HepG2 (cell line): Measurements from ENCODE around the gene ZNF513. TPM values are rescaled to one million over a fixed set of nuclear protein-coding genes. Genes with fewer than 3 reads are reported as not detected.

ENCODE experiments used
- AHDC1 ChIP-seq: sonication (generic); formaldehyde crosslinking; IDR thresholded peaks from 2 replicates; pipeline ENCODE4 v1.5.1; 2020; ENCODE audit warnings: mild to moderate bottlenecking, missing genetic modification reagents, borderline replicate concordance
- CENPT ChIP-seq: sonication (generic); formaldehyde crosslinking; IDR thresholded peaks from 2 replicates; pipeline ENCODE4 v1.8.0; 2022; ENCODE audit warnings: low read depth, mild to moderate bottlenecking, moderate library complexity, missing genetic modification reagents
- EZH2 ChIP-seq: conservative IDR thresholded peaks from 2 replicates; pipeline ENCODE4 v1.6.1; 2012; ENCODE audit warnings: mild to moderate bottlenecking, low read depth, low read length, moderate library complexity
- GMEB2 ChIP-seq: IDR thresholded peaks from 2 replicates; pipeline ENCODE4 v1.6.1; 2016; ENCODE audit warnings: missing biosample characterization, missing genetic modification reagents, low read depth
- MED1 ChIP-seq: sonication (generic); formaldehyde crosslinking; IDR thresholded peaks from 2 replicates; pipeline ENCODE4 v1.4.0; 2020; ENCODE audit warnings: missing genetic modification reagents
- MYPOP ChIP-seq: sonication (generic); formaldehyde crosslinking; IDR thresholded peaks from 2 replicates; pipeline ENCODE4 v1.8.1; 2023; ENCODE audit warnings: mild to moderate bottlenecking, moderate library complexity, missing genetic modification reagents
- RFX3 ChIP-seq: IDR thresholded peaks from 2 replicates; pipeline ENCODE4 v1.6.1; 2016; ENCODE audit warnings: missing biosample characterization, missing genetic modification reagents
- TFDP2 ChIP-seq: sonication (generic); formaldehyde crosslinking; IDR thresholded peaks from 2 replicates; pipeline ENCODE4 v1.4.0; 2020; ENCODE audit warnings: missing genetic modification reagents
- THAP11 ChIP-seq: IDR thresholded peaks from 2 replicates; pipeline ENCODE4 v1.6.1; 2016; ENCODE audit warnings: missing biosample characterization, missing genetic modification reagents
- USF2 ChIP-seq, 2 experiments: sonication (generic) in 1 of 2; formaldehyde crosslinking in 1 of 2; IDR thresholded peaks; 2 replicates each; pipeline versions ENCODE4 v1.5.1 to v1.6.1; 2011 to 2020; ENCODE audit warnings: borderline replicate concordance in 1 of 2, low read depth in 1 of 2, low read length in 1 of 2, mild to moderate bottlenecking in 1 of 2, missing genetic modification reagents in 1 of 2, moderate library complexity in 1 of 2
- ZNF180 ChIP-seq: sonication (generic); formaldehyde crosslinking; IDR thresholded peaks from 2 replicates; pipeline ENCODE4 v1.4.0; 2020; ENCODE audit warnings: low read depth, missing genetic modification reagents, borderline replicate concordance
- ZNF251 ChIP-seq: sonication (generic); formaldehyde crosslinking; IDR thresholded peaks from 2 replicates; pipeline ENCODE4 v1.9.0; 2021; ENCODE audit warnings: mild to moderate bottlenecking, missing genetic modification reagents
- ZNF652 ChIP-seq: IDR thresholded peaks from 2 replicates; pipeline ENCODE4 v1.6.1; 2016; ENCODE audit warnings: low read depth, borderline replicate concordance
- ZNF713 ChIP-seq: sonication (generic); formaldehyde crosslinking; IDR thresholded peaks from 2 replicates; pipeline ENCODE4 v1.4.0; 2020; ENCODE audit warnings: mild to moderate bottlenecking, missing genetic modification reagents
- ZNF75D ChIP-seq: sonication (generic); formaldehyde crosslinking; IDR thresholded peaks from 2 replicates; pipeline ENCODE4 v1.8.1; 2023; ENCODE audit warnings: missing genetic modification reagents, mild to moderate bottlenecking, borderline replicate concordance
- ZNF790 ChIP-seq: sonication (generic); formaldehyde crosslinking; IDR thresholded peaks from 2 replicates; pipeline ENCODE4 v1.8.0; 2022; ENCODE audit warnings: missing genetic modification reagents, mild to moderate bottlenecking, borderline replicate concordance
- polyA plus RNA-seq, 8 experiments: library from polyadenylated mRNA; depleted of rRNA in 3 of 8; stranded (reverse) in 7 of 8; unstranded in 1 of 8; fragments of >200 nt; fragmentation: Illumina TruSeq in 4 of 8; extraction: Trizol in 4 of 8; gene quantifications; 2 replicates each; pipeline versions ENCODE4 v1.2.1 to v1.2.3, GENCODE V29; 2011 to 2016; ENCODE audit warnings: low read depth in 4 of 8, missing spikeins in 1 of 8, mixed read lengths in 1 of 8; ENCODE audit not compliant: insufficient read depth in 1 of 8
- total RNA-seq, 5 experiments: library from RNA; depleted of rRNA; stranded (reverse); fragments of >200 nt; fragmentation: Illumina TruSeq; extraction: Trizol; gene quantifications; 2 replicates each; pipeline ENCODE4 v1.2.3, GENCODE V29; 2016; ENCODE audit warnings: low read depth in 1 of 5

The ZNF513 gene
- total and polyA plus RNA-seq, 2 of the 13 experiments (the other 11 are each of a cell fraction or from before 2014, with no cell fraction given), result 4.9 to 6.3 TPM

- TF ChIP-seq ZNF180 (no peak), USF2 (IDR thresholded peaks at IDR 0.05; ENCODE audit: low read depth, low read length) (no peak), USF2 (CRISPR knock-in tag; IDR thresholded peaks at IDR 0.05; ENCODE audit: borderline replicate concordance) (no peak; the same call in 1 of the 2 replicates), ZNF713 (CRISPR knock-in tag) (no peak), ZNF251 (CRISPR knock-in tag) (no peak), EZH2 (no peak), CENPT (0 out of 2 replicates have a peak, but pooled peaks have one; percentile 44), AHDC1 (CRISPR knock-in tag) (peak; percentile 80; the same call in 1 of the 2 replicates), ZNF652 (CRISPR knock-in tag) (no peak), ZNF790 (CRISPR knock-in tag) (peak; percentile 73; the same call in 1 of the 2 replicates), MED1 (CRISPR knock-in tag) (peak; percentile 87), TFDP2 (CRISPR knock-in tag) (peak; percentile 91), THAP11 (CRISPR knock-in tag) (peak; percentile 90), MYPOP (CRISPR knock-in tag) (peak; percentile 84), GMEB2 (CRISPR knock-in tag) (peak; percentile 80), RFX3 (CRISPR knock-in tag) (peak; percentile 74), ZNF75D (CRISPR knock-in tag) (no peak)
Measured at GRCh38 chr2:27409321-27410073, 29.0 kb upstream of the ZNF513 start, which contains the start of gene PPM1G (continued).
